ENCODE results near the gene TTLL3.
A peak's percentile ranks its signal among the peaks of the same experiment; 100 is the strongest.
"Not testable (repeated sequence)": the region's sequence is repeated elsewhere in the genome, so short reads cannot be mapped to it uniquely, and the experiment has no call there.

TTLL3 gene

GRCh38 chr3:9872067-9872466 is 62.0 kb downstream of the TTLL3 start:
- not testable (repeated sequence) for DNase-seq (ENCODE audit: low read depth)

- DNase-seq (ENCODE audit: low read depth), result no peak
Measured at GRCh38 chr3:9875448-9875847, 65.4 kb downstream of the TTLL3 start.

- not testable (repeated sequence) for DNase-seq (ENCODE audit: low read depth)
Measured at GRCh38 chr3:9876255-9876654, 66.2 kb downstream of the TTLL3 start.

- DNase-seq (ENCODE audit: low read depth), result no peak
Measured at GRCh38 chr3:9876991-9877390, 66.9 kb downstream of the TTLL3 start.

GRCh38 chr3:9878700-9879099 is 68.6 kb downstream of the TTLL3 start:
- DNase-seq (ENCODE audit: low read depth), result no peak

- no peak for DNase-seq (ENCODE audit: low read depth)
Measured at GRCh38 chr3:9879830-9880549, 69.9 kb downstream of the TTLL3 start, which contains the start of gene CIDEC. TSS of gene CIDEC (minus strand) at chr3:9880253. CDS start at chr3:9878486, 1,767 bp downstream.

- DNase-seq (ENCODE audit: low read depth), result no peak
Measured at GRCh38 chr3:9881441-9881840, 71.4 kb downstream of the TTLL3 start.

GRCh38 chr3:9883706-9884554 is 73.9 kb downstream of the TTLL3 start:
- DNase-seq (ENCODE audit: low read depth), result no peak

GRCh38 chr3:9884555-9885165 is 74.6 kb downstream of the TTLL3 start:
- DNase-seq (ENCODE audit: low read depth), result peak; percentile 68
